Mesenchymal stem cell (in vitro differentiated cells and primary cell): ENCODE data around the gene ROR2.

Source experiments
- DNase-seq: peaks from one replicate; pipeline ENCODE4 v3.0.0-alpha.2; 2013
- H2AFZ ChIP-seq: one replicate; pipeline ENCODE4 v1.6.1; 2013; ENCODE audit warnings: low read depth, mild to moderate bottlenecking, control low read depth, inconsistent platforms, low read length, moderate library complexity
- H2AK5ac ChIP-seq: 2 replicates; pipeline ENCODE4 v1.6.1; 2013; ENCODE audit warnings: low read length, moderate library complexity, mild to moderate bottlenecking, inconsistent platforms; ENCODE audit not compliant: severe bottlenecking
- H2BK120ac ChIP-seq: one replicate; pipeline ENCODE4 v1.6.1; 2013; ENCODE audit warnings: low read depth, mild to moderate bottlenecking, inconsistent platforms, low read length, moderate library complexity
- H2BK12ac ChIP-seq, 2 experiments: one replicate each; pipeline ENCODE4 v1.6.1; 2013; ENCODE audit warnings: inconsistent platforms in 2 of 2, low read length in 2 of 2, mild to moderate bottlenecking in 2 of 2, moderate library complexity in 2 of 2, control low read depth in 1 of 2
- H2BK15ac ChIP-seq: one replicate; pipeline ENCODE4 v1.6.1; 2013; ENCODE audit warnings: mild to moderate bottlenecking, low read depth, inconsistent platforms; ENCODE audit not compliant: poor library complexity, severe bottlenecking
- H2BK5ac ChIP-seq: 2 replicates; pipeline ENCODE4 v1.6.1; 2013; ENCODE audit warnings: low read depth, mild to moderate bottlenecking, low read length, control low read depth, inconsistent platforms; ENCODE audit not compliant: poor library complexity, severe bottlenecking
- H3K14ac ChIP-seq, 2 experiments: one replicate each; pipeline ENCODE4 v1.6.1; 2013; ENCODE audit warnings: inconsistent platforms in 2 of 2, low read length in 2 of 2, control low read depth in 1 of 2, mild to moderate bottlenecking in 1 of 2, moderate library complexity in 1 of 2
- H3K18ac ChIP-seq, 2 experiments: one replicate each; pipeline ENCODE4 v1.6.1; 2013; ENCODE audit warnings: inconsistent platforms in 2 of 2, low read length in 2 of 2, control low read depth in 1 of 2, low read depth in 1 of 2, mild to moderate bottlenecking in 1 of 2
- H3K23ac ChIP-seq, 2 experiments: one replicate each; pipeline ENCODE4 v1.6.1; 2013; ENCODE audit warnings: inconsistent platforms in 2 of 2, low read length in 2 of 2, mild to moderate bottlenecking in 2 of 2, moderate library complexity in 2 of 2, control low read depth in 1 of 2
- H3K27ac ChIP-seq: 2 replicates; pipeline ENCODE4 v1.5.1; 2013; ENCODE audit warnings: mild to moderate bottlenecking, moderate library complexity, low read length, control low read depth, inconsistent platforms; ENCODE audit not compliant: poor library complexity, severe bottlenecking
- H3K27me3 ChIP-seq, 2 experiments: 2 replicates each; pipeline versions ENCODE4 v1.6.1 to v1.7.0; 2013; ENCODE audit warnings: low read length in 2 of 2, mild to moderate bottlenecking in 2 of 2, moderate library complexity in 2 of 2, control low read depth in 1 of 2, inconsistent platforms in 1 of 2; ENCODE audit not compliant: control insufficient read depth in 1 of 2, insufficient read depth in 1 of 2
- H3K36me3 ChIP-seq, 2 experiments: 2 replicates each; pipeline versions ENCODE4 v1.6.1 to v1.7.0; 2013; ENCODE audit warnings: low read length in 2 of 2, control low read depth in 1 of 2, inconsistent platforms in 1 of 2, low read depth in 1 of 2, mild to moderate bottlenecking in 1 of 2; ENCODE audit not compliant: insufficient read depth in 2 of 2, control insufficient read depth in 1 of 2
- H3K4ac ChIP-seq, 2 experiments: one replicate each; pipeline ENCODE4 v1.6.1; 2013; ENCODE audit warnings: inconsistent platforms in 2 of 2, low read length in 2 of 2, mild to moderate bottlenecking in 2 of 2, moderate library complexity in 2 of 2, control low read depth in 1 of 2, low read depth in 1 of 2
- H3K4me1 ChIP-seq: 2 replicates; pipeline ENCODE4 v1.6.1; 2013; ENCODE audit warnings: low read depth, low read length, control low read depth; ENCODE audit not compliant: control insufficient read depth, insufficient read depth
- H3K4me2 ChIP-seq: 2 replicates; pipeline ENCODE4 v1.6.1; 2013; ENCODE audit warnings: low read length, mild to moderate bottlenecking, inconsistent platforms; ENCODE audit not compliant: poor library complexity, severe bottlenecking
- H3K4me3 ChIP-seq, 2 experiments: 2 replicates each; pipeline versions ENCODE4 v1.5.1 to v1.7.0; 2013; ENCODE audit warnings: low read length in 2 of 2, mild to moderate bottlenecking in 2 of 2, control low read depth in 1 of 2, low read depth in 1 of 2; ENCODE audit not compliant: insufficient read depth in 1 of 2
- H3K79me1 ChIP-seq: replicated peaks from 2 replicates; pipeline ENCODE4 v1.6.1; 2013; ENCODE audit warnings: mild to moderate bottlenecking, control low read depth, low read length, inconsistent platforms; ENCODE audit not compliant: poor library complexity, severe bottlenecking
- H3K9ac ChIP-seq: 2 replicates; pipeline ENCODE4 v1.7.0; 2013; ENCODE audit warnings: mild to moderate bottlenecking, low read length, moderate library complexity
- H3K9me3 ChIP-seq: 2 replicates; pipeline ENCODE4 v1.7.0; 2013; ENCODE audit warnings: mild to moderate bottlenecking, low read length; ENCODE audit not compliant: control insufficient read depth
- H4K8ac ChIP-seq: one replicate; pipeline ENCODE4 v1.6.1; 2013; ENCODE audit warnings: inconsistent platforms, mild to moderate bottlenecking, low read length, moderate library complexity
- H4K91ac ChIP-seq: one replicate; pipeline ENCODE4 v1.6.1; 2013; ENCODE audit warnings: mild to moderate bottlenecking, low read length, inconsistent platforms
- WGBS: methylation state at CpG from one replicate; pipeline ENCODE4 v1.1.7; 2013; ENCODE audit warnings: mixed read lengths; 5-methylcytosine and 5-hydroxymethylcytosine counted together

ROR2 gene

GRCh38 chr9:91948597-91949391 is 1.2 kb downstream of the ROR2 start:
- Histone ChIP-seq H3K27me3 (peaks cover 0 to 14% of the 10 kb centered on the region in 2 experiments), H3K9ac (peak overlapping the region; percentile 82), H2BK5ac (no peak overlapping the region), H4K91ac (peak overlapping the region; percentile 41), H3K23ac (no peak overlapping the region), H3K9me3 (peaks cover 7% of the 10 kb centered on the region), H3K4ac (no peak overlapping the region), H3K36me3 (no peaks in the 10 kb centered on the region), H3K27ac (no peak overlapping the region), H3K4me1 (peaks cover 9% of the 10 kb centered on the region), H2AFZ (no peak overlapping the region), H2AK5ac (no peak overlapping the region), H3K18ac (peak overlapping the region in 1 of 2 experiments; percentile 79), H2BK15ac (peak overlapping the region; percentile 93), H3K4me3 (peak overlapping the region; percentile 79 to 84), H3K4me2 (peak overlapping the region; percentile 73), H3K79me1 (peaks cover 19% of the 10 kb centered on the region), H4K8ac (peak overlapping the region; percentile 57), H2BK12ac (peak overlapping the region in 1 of 2 experiments; percentile 18), H2BK120ac (no peak overlapping the region), H3K14ac (peak overlapping the region in 1 of 2 experiments; percentile 28)
- DNase-seq: peak; percentile 69
- 1% methylated on average over 46 of the region's 66 CpGs for WGBS

GRCh38 chr9:91948101-91948596 is 1.9 kb downstream of the ROR2 start:
- H3K27me3 ChIP-seq: peaks cover 0 to 14% of the 10 kb centered on the region in 2 experiments
- peak overlapping the region; percentile 57 for H2BK15ac ChIP-seq
- peak overlapping the region; percentile 73 for H3K4me2 ChIP-seq
- no peak overlapping the region for H3K14ac ChIP-seq
- H4K8ac ChIP-seq: no peak overlapping the region
- H3K79me1 ChIP-seq: peaks cover 19% of the 10 kb centered on the region
- 4% methylated on average over 5 of the region's 12 CpGs for WGBS
- no peak overlapping the region for H2BK12ac ChIP-seq
- no peak overlapping the region for H2BK120ac ChIP-seq
- peak overlapping the region; percentile 33 for H2AK5ac ChIP-seq
- no peak overlapping the region for H4K91ac ChIP-seq
- H3K23ac ChIP-seq: no peak overlapping the region
- peaks cover 7% of the 10 kb centered on the region for H3K9me3 ChIP-seq
- H2AFZ ChIP-seq: no peak overlapping the region
- H3K4ac ChIP-seq: peak overlapping the region in 1 of 2 experiments; percentile 30
- H3K18ac ChIP-seq: peak overlapping the region; percentile 33 to 46
- DNase-seq: peak; percentile 39
- no peaks in the 10 kb centered on the region for H3K36me3 ChIP-seq
- H3K4me1 ChIP-seq: peaks cover 9% of the 10 kb centered on the region
- H3K4me3 ChIP-seq: peak overlapping the region; percentile 79 to 84
- peak overlapping the region; percentile 54 for H2BK5ac ChIP-seq
- H3K27ac ChIP-seq: no peak overlapping the region
- peak overlapping the region; percentile 82 for H3K9ac ChIP-seq

- H2AK5ac ChIP-seq: no peak overlapping the region
- H3K4me3 ChIP-seq: no peak overlapping the region
- H2BK12ac ChIP-seq: no peak overlapping the region
- no peaks in the 10 kb centered on the region for H3K9me3 ChIP-seq
- H3K23ac ChIP-seq: no peak overlapping the region
- H3K79me1 ChIP-seq: peaks cover 27% of the 10 kb centered on the region
- H4K8ac ChIP-seq: no peak overlapping the region
- no peak overlapping the region for H3K4ac ChIP-seq
- no peak overlapping the region for H2BK120ac ChIP-seq
- H3K27ac ChIP-seq: no peak overlapping the region
- H3K36me3 ChIP-seq: no peaks in the 10 kb centered on the region
- H3K18ac ChIP-seq: no peak overlapping the region
- H3K4me1 ChIP-seq: peaks cover 9% of the 10 kb centered on the region
- H3K4me2 ChIP-seq: no peak overlapping the region
- no peak overlapping the region for H2BK5ac ChIP-seq
- H3K27me3 ChIP-seq: peaks cover 0 to 14% of the 10 kb centered on the region in 2 experiments
- 36% methylated on average over 1 of the region's 5 CpGs for WGBS
- H2BK15ac ChIP-seq: no peak overlapping the region
- no peak overlapping the region for H2AFZ ChIP-seq
- peak; percentile 65 for DNase-seq
- H3K9ac ChIP-seq: no peak overlapping the region
- H4K91ac ChIP-seq: no peak overlapping the region
- no peak overlapping the region for H3K14ac ChIP-seq
These were observed 3.2 kb downstream of the ROR2 start for GRCh38 chr9:91946653-91947488.

GRCh38 chr9:91946196-91946595 is 3.8 kb downstream of the ROR2 start:
- Histone ChIP-seq H3K4me2 (no peak overlapping the region), H3K23ac (no peak overlapping the region), H2BK120ac (no peak overlapping the region), H4K8ac (no peak overlapping the region), H3K79me1 (peaks cover 28% of the 10 kb centered on the region), H3K4ac (no peak overlapping the region), H3K18ac (no peak overlapping the region), H3K27ac (no peak overlapping the region), H2BK12ac (no peak overlapping the region), H2BK15ac (no peak overlapping the region), H4K91ac (no peak overlapping the region), H3K4me1 (peaks cover 7% of the 10 kb centered on the region), H2AFZ (no peak overlapping the region), H3K9ac (no peak overlapping the region), H3K9me3 (no peaks in the 10 kb centered on the region), H3K14ac (no peak overlapping the region), H2BK5ac (no peak overlapping the region), H3K36me3 (no peaks in the 10 kb centered on the region), H3K27me3 (peaks cover 0 to 14% of the 10 kb centered on the region in 2 experiments), H3K4me3 (no peak overlapping the region), H2AK5ac (no peak overlapping the region)
- DNase-seq: no peak
- WGBS: 65% methylated on average over 5 of the region's 5 CpGs
